HEK293 (cell line): ENCODE measurements around the gene GMPPA.

Source experiments
- OVOL3 ChIP-seq: fragments of 450-650 bp; formaldehyde crosslinking; IDR thresholded peaks from 2 replicates; pipeline ENCODE4 v1.5.1; 2016; ENCODE audit warnings: missing biosample characterization, missing genetic modification characterization
- RBAK ChIP-seq: fragments of 450-650 bp; formaldehyde crosslinking; IDR thresholded peaks from 2 replicates; pipeline ENCODE4 v1.5.1; 2016; ENCODE audit warnings: missing biosample characterization, missing genetic modification characterization
- ZBTB8A ChIP-seq: fragments of 450-650 bp; formaldehyde crosslinking; IDR thresholded peaks from 2 replicates; pipeline ENCODE4 v1.5.1; 2016; ENCODE audit warnings: missing biosample characterization, missing genetic modification characterization
- ZNF223 ChIP-seq: fragments of 450-650 bp; formaldehyde crosslinking; IDR thresholded peaks from 2 replicates; pipeline ENCODE4 v1.5.1; 2016; ENCODE audit warnings: missing biosample characterization, missing genetic modification characterization
- ZNF239 ChIP-seq: fragments of 450-650 bp; formaldehyde crosslinking; IDR thresholded peaks from 2 replicates; pipeline ENCODE4 v1.5.1; 2016; ENCODE audit warnings: missing biosample characterization, missing genetic modification characterization
- ZNF544 ChIP-seq: fragments of 450-650 bp; formaldehyde crosslinking; IDR thresholded peaks from 2 replicates; pipeline ENCODE4 v1.5.0; 2017; ENCODE audit warnings: missing biosample characterization, missing genetic modification characterization
- ZNF558 ChIP-seq: fragments of 450-650 bp; formaldehyde crosslinking; IDR thresholded peaks from 2 replicates; pipeline ENCODE4 v1.5.1; 2016; ENCODE audit warnings: missing biosample characterization, missing genetic modification characterization
- ZNF560 ChIP-seq: fragments of 450-650 bp; formaldehyde crosslinking; IDR thresholded peaks from 2 replicates; pipeline ENCODE4 v1.5.1; 2017; ENCODE audit warnings: missing biosample characterization, missing genetic modification characterization, borderline replicate concordance
- ZNF624 ChIP-seq: fragments of 450-650 bp; formaldehyde crosslinking; IDR thresholded peaks from 2 replicates; pipeline ENCODE4 v1.5.1; 2017; ENCODE audit warnings: missing biosample characterization, missing genetic modification characterization
- ZNF626 ChIP-seq: fragments of 450-650 bp; sonication (Bioruptor Pico); formaldehyde crosslinking; IDR thresholded peaks from 2 replicates; pipeline ENCODE4 v1.5.1; 2018; ENCODE audit warnings: missing biosample characterization, missing genetic modification characterization, inconsistent platforms
- ZNF707 ChIP-seq: fragments of 450-650 bp; formaldehyde crosslinking; IDR thresholded peaks from 2 replicates; pipeline ENCODE4 v1.5.1; 2016; ENCODE audit warnings: missing biosample characterization, missing genetic modification characterization
- ZNF747 ChIP-seq: fragments of 450-650 bp; formaldehyde crosslinking; IDR thresholded peaks from 2 replicates; pipeline ENCODE4 v1.5.1; 2016; ENCODE audit warnings: missing biosample characterization, missing genetic modification characterization
- ZSCAN16 ChIP-seq: fragments of 450-650 bp; formaldehyde crosslinking; IDR thresholded peaks from 2 replicates; pipeline ENCODE4 v1.5.1; 2016; ENCODE audit warnings: missing biosample characterization, missing genetic modification characterization
- ZSCAN30 ChIP-seq: fragments of 450-650 bp; IDR thresholded peaks from 2 replicates; pipeline ENCODE4 v1.5.1; 2018; ENCODE audit warnings: missing biosample characterization, mild to moderate bottlenecking, missing genetic modification characterization, moderate library complexity
- TF ChIP-seq, protein P1 (sequence below): fragments of 450-650 bp; formaldehyde crosslinking; IDR thresholded peaks from 2 replicates; pipeline ENCODE4 v1.5.1; 2016; ENCODE audit warnings: missing biosample characterization, missing genetic modification characterization, low read depth
- TF ChIP-seq, protein P2 (sequence below): fragments of 450-650 bp; IDR thresholded peaks from 2 replicates; pipeline ENCODE4 v1.5.1; 2018; ENCODE audit warnings: missing biosample characterization, missing genetic modification characterization
- TF ChIP-seq, protein P3 (sequence below): fragments of 450-650 bp; formaldehyde crosslinking; IDR thresholded peaks from 2 replicates; pipeline ENCODE4 v1.5.1; 2016; ENCODE audit warnings: missing biosample characterization, missing genetic modification characterization
- TF ChIP-seq, protein P4 (sequence below): fragments of 450-650 bp; formaldehyde crosslinking; IDR thresholded peaks from 2 replicates; pipeline ENCODE4 v1.5.1; 2017; ENCODE audit warnings: missing biosample characterization, missing genetic modification characterization
- TF ChIP-seq, protein P5 (sequence below): fragments of 450-650 bp; formaldehyde crosslinking; IDR thresholded peaks from 2 replicates; pipeline ENCODE4 v1.5.1; 2016; ENCODE audit warnings: missing biosample characterization, missing genetic modification characterization
- TF ChIP-seq, protein P6 (sequence below): fragments of 450-650 bp; formaldehyde crosslinking; IDR thresholded peaks from 2 replicates; pipeline ENCODE4 v1.5.1; 2016; ENCODE audit warnings: missing biosample characterization, missing genetic modification characterization
- TF ChIP-seq, protein P7 (sequence below): fragments of 450-650 bp; formaldehyde crosslinking; IDR thresholded peaks from 2 replicates; pipeline ENCODE4 v1.5.1; 2016; ENCODE audit warnings: missing biosample characterization, missing genetic modification characterization, borderline replicate concordance
- TF ChIP-seq, protein P8 (sequence below): fragments of 450-650 bp; formaldehyde crosslinking; IDR thresholded peaks from 2 replicates; pipeline ENCODE4 v1.5.1; 2016; ENCODE audit warnings: missing biosample characterization, missing genetic modification characterization, borderline replicate concordance

GMPPA gene

DNA sequence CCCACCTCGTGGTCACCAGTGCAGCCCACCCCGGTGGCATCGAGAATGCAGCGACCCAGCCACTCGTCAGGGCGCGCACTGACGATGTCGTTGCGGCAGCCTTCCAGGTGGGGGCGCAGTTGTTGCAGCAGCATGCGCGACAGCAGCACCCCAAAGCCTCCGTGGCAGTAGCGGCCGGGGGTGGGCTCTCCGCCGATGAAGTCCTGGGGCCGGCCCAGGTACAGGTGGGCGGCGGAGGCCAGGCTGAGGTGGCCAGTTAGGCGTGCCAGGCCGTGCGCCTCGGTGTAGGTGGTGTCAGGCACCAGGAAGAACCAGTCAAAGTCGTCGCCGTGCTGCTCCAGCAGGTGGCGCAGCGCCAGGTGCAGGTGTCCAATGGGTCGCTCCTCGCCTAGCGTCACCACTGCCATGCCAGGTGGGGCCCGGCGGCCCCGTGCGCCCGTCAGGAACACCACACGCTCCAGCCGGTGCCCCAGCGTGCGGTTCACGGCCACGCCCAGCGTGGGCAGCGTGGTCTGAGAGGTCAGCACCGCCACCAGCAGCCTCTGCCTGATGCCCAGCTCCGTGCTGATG lies 43.0 kb downstream of the GMPPA start (continued):
- TF ChIP-seq, protein P1, sequence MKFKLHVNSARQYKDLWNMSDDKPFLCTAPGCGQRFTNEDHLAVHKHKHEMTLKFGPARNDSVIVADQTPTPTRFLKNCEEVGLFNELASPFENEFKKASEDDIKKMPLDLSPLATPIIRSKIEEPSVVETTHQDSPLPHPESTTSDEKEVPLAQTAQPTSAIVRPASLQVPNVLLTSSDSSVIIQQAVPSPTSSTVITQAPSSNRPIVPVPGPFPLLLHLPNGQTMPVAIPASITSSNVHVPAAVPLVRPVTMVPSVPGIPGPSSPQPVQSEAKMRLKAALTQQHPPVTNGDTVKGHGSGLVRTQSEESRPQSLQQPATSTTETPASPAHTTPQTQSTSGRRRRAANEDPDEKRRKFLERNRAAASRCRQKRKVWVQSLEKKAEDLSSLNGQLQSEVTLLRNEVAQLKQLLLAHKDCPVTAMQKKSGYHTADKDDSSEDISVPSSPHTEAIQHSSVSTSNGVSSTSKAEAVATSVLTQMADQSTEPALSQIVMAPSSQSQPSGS (tag by site-specific recombination), result no peak
- TF ChIP-seq ZNF747 (tag by site-specific recombination) (no peak), ZNF544 (no peak), ZNF558 (no peak), ZNF707 (tag by site-specific recombination) (no peak), ZNF560 (tag by site-specific recombination) (no peak), ZNF626 (tag by site-specific recombination) (no peak), ZNF239 (no peak), ZBTB8A (tag by site-specific recombination) (peak; percentile 58), ZSCAN16 (tag by site-specific recombination) (no peak), OVOL3 (tag by site-specific recombination) (no peak), ZSCAN30 (tag by site-specific recombination) (no peak), ZNF624 (tag by site-specific recombination) (no peak), ZNF223 (tag by site-specific recombination) (no peak), RBAK (tag by site-specific recombination) (no peak)
- TF ChIP-seq, protein P2, sequence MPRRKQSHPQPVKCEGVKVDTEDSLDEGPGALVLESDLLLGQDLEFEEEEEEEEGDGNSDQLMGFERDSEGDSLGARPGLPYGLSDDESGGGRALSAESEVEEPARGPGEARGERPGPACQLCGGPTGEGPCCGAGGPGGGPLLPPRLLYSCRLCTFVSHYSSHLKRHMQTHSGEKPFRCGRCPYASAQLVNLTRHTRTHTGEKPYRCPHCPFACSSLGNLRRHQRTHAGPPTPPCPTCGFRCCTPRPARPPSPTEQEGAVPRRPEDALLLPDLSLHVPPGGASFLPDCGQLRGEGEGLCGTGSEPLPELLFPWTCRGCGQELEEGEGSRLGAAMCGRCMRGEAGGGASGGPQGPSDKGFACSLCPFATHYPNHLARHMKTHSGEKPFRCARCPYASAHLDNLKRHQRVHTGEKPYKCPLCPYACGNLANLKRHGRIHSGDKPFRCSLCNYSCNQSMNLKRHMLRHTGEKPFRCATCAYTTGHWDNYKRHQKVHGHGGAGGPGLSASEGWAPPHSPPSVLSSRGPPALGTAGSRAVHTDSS (tag by site-specific recombination), result no peak
- TF ChIP-seq, protein P3, sequence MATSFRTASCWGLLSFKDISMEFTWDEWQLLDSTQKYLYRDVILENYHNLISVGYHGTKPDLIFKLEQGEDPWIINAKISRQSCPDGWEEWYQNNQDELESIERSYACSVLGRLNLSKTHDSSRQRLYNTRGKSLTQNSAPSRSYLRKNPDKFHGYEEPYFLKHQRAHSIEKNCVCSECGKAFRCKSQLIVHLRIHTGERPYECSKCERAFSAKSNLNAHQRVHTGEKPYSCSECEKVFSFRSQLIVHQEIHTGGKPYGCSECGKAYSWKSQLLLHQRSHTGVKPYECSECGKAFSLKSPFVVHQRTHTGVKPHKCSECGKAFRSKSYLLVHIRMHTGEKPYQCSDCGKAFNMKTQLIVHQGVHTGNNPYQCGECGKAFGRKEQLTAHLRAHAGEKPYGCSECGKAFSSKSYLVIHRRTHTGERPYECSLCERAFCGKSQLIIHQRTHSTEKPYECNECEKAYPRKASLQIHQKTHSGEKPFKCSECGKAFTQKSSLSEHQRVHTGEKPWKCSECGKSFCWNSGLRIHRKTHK (tag by site-specific recombination), result no peak
- TF ChIP-seq, protein P4, sequence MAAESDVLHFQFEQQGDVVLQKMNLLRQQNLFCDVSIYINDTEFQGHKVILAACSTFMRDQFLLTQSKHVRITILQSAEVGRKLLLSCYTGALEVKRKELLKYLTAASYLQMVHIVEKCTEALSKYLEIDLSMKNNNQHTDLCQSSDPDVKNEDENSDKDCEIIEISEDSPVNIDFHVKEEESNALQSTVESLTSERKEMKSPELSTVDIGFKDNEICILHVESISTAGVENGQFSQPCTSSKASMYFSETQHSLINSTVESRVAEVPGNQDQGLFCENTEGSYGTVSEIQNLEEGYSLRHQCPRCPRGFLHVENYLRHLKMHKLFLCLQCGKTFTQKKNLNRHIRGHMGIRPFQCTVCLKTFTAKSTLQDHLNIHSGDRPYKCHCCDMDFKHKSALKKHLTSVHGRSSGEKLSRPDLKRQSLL (tag by site-specific recombination), result no peak
- TF ChIP-seq, protein P5, sequence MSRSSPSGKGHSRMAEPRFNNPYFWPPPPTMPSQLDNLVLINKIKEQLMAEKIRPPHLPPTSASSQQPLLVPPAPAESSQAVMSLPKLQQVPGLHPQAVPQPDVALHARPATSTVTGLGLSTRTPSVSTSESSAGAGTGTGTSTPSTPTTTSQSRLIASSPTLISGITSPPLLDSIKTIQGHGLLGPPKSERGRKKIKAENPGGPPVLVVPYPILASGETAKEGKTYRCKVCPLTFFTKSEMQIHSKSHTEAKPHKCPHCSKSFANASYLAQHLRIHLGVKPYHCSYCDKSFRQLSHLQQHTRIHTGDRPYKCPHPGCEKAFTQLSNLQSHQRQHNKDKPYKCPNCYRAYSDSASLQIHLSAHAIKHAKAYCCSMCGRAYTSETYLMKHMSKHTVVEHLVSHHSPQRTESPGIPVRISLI (tag by site-specific recombination), result no peak
- TF ChIP-seq, protein P6, sequence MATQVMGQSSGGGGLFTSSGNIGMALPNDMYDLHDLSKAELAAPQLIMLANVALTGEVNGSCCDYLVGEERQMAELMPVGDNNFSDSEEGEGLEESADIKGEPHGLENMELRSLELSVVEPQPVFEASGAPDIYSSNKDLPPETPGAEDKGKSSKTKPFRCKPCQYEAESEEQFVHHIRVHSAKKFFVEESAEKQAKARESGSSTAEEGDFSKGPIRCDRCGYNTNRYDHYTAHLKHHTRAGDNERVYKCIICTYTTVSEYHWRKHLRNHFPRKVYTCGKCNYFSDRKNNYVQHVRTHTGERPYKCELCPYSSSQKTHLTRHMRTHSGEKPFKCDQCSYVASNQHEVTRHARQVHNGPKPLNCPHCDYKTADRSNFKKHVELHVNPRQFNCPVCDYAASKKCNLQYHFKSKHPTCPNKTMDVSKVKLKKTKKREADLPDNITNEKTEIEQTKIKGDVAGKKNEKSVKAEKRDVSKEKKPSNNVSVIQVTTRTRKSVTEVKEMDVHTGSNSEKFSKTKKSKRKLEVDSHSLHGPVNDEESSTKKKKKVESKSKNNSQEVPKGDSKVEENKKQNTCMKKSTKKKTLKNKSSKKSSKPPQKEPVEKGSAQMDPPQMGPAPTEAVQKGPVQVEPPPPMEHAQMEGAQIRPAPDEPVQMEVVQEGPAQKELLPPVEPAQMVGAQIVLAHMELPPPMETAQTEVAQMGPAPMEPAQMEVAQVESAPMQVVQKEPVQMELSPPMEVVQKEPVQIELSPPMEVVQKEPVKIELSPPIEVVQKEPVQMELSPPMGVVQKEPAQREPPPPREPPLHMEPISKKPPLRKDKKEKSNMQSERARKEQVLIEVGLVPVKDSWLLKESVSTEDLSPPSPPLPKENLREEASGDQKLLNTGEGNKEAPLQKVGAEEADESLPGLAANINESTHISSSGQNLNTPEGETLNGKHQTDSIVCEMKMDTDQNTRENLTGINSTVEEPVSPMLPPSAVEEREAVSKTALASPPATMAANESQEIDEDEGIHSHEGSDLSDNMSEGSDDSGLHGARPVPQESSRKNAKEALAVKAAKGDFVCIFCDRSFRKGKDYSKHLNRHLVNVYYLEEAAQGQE, result 0 out of 2 replicates have a peak, but pooled peaks have one; percentile 15
- TF ChIP-seq, protein P7, sequence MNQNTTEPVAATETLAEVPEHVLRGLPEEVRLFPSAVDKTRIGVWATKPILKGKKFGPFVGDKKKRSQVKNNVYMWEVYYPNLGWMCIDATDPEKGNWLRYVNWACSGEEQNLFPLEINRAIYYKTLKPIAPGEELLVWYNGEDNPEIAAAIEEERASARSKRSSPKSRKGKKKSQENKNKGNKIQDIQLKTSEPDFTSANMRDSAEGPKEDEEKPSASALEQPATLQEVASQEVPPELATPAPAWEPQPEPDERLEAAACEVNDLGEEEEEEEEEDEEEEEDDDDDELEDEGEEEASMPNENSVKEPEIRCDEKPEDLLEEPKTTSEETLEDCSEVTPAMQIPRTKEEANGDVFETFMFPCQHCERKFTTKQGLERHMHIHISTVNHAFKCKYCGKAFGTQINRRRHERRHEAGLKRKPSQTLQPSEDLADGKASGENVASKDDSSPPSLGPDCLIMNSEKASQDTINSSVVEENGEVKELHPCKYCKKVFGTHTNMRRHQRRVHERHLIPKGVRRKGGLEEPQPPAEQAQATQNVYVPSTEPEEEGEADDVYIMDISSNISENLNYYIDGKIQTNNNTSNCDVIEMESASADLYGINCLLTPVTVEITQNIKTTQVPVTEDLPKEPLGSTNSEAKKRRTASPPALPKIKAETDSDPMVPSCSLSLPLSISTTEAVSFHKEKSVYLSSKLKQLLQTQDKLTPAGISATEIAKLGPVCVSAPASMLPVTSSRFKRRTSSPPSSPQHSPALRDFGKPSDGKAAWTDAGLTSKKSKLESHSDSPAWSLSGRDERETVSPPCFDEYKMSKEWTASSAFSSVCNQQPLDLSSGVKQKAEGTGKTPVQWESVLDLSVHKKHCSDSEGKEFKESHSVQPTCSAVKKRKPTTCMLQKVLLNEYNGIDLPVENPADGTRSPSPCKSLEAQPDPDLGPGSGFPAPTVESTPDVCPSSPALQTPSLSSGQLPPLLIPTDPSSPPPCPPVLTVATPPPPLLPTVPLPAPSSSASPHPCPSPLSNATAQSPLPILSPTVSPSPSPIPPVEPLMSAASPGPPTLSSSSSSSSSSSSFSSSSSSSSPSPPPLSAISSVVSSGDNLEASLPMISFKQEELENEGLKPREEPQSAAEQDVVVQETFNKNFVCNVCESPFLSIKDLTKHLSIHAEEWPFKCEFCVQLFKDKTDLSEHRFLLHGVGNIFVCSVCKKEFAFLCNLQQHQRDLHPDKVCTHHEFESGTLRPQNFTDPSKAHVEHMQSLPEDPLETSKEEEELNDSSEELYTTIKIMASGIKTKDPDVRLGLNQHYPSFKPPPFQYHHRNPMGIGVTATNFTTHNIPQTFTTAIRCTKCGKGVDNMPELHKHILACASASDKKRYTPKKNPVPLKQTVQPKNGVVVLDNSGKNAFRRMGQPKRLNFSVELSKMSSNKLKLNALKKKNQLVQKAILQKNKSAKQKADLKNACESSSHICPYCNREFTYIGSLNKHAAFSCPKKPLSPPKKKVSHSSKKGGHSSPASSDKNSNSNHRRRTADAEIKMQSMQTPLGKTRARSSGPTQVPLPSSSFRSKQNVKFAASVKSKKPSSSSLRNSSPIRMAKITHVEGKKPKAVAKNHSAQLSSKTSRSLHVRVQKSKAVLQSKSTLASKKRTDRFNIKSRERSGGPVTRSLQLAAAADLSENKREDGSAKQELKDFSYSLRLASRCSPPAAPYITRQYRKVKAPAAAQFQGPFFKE (tag by site-specific recombination), result peak; percentile 70; the same call in 1 of the 2 replicates
- TF ChIP-seq, protein P8, sequence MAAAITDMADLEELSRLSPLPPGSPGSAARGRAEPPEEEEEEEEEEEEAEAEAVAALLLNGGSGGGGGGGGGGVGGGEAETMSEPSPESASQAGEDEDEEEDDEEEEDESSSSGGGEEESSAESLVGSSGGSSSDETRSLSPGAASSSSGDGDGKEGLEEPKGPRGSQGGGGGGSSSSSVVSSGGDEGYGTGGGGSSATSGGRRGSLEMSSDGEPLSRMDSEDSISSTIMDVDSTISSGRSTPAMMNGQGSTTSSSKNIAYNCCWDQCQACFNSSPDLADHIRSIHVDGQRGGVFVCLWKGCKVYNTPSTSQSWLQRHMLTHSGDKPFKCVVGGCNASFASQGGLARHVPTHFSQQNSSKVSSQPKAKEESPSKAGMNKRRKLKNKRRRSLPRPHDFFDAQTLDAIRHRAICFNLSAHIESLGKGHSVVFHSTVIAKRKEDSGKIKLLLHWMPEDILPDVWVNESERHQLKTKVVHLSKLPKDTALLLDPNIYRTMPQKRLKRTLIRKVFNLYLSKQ (tag by site-specific recombination), result no peak
